Aorta (tissue), 5 donors: ENCODE data around the gene CHST11. TPM values are rescaled to one million over a fixed set of nuclear protein-coding genes. Genes with fewer than 3 reads are reported as not detected.

ENCODE experiments used
- ATAC-seq: fragments of 200-7000 bp; cut with Tn5 transposase; one replicate; pipeline ENCODE4 v1.9.1; 2022; ENCODE audit warnings: moderate library complexity; ENCODE audit not compliant: low FRiP score
- DNase-seq, 2 donors: peaks; one replicate each; pipeline ENCODE4 v3.0.0-alpha.2; 2020
- H3K27ac ChIP-seq, 2 donors: one replicate each; pipeline ENCODE4 v1.5.1; 2013; ENCODE audit warnings: low read length in 2 of 2, mild to moderate bottlenecking in 2 of 2, moderate library complexity in 2 of 2, control low read depth in 1 of 2, inconsistent platforms in 1 of 2, low read depth in 1 of 2
- H3K27me3 ChIP-seq, 2 donors: one replicate each; pipeline ENCODE4 v1.6.1; 2013; ENCODE audit warnings: control low read depth in 1 of 2, low read length in 1 of 2, mild to moderate bottlenecking in 1 of 2, moderate library complexity in 1 of 2; ENCODE audit not compliant: insufficient read depth in 2 of 2, control insufficient read depth in 1 of 2
- H3K36me3 ChIP-seq, 2 donors: one replicate each; pipeline ENCODE4 v1.6.1; 2013; ENCODE audit warnings: control low read depth in 1 of 2, low read length in 1 of 2, mild to moderate bottlenecking in 1 of 2; ENCODE audit not compliant: insufficient read depth in 2 of 2, control insufficient read depth in 1 of 2
- H3K4me1 ChIP-seq, 2 donors: one replicate each; pipeline ENCODE4 v1.6.1; 2013; ENCODE audit warnings: low read length in 2 of 2, control low read depth in 1 of 2, mild to moderate bottlenecking in 1 of 2, moderate library complexity in 1 of 2; ENCODE audit not compliant: insufficient read depth in 2 of 2, control insufficient read depth in 1 of 2
- H3K4me3 ChIP-seq, 2 donors: one replicate each; pipeline ENCODE4 v1.5.1; 2013; ENCODE audit warnings: low read length in 2 of 2, control low read depth in 1 of 2, mild to moderate bottlenecking in 1 of 2
- H3K9me3 ChIP-seq: one replicate; pipeline ENCODE4 v1.6.1; 2013; ENCODE audit warnings: mild to moderate bottlenecking, low read length; ENCODE audit not compliant: control insufficient read depth
- WGBS, 2 donors: extraction: QIAGEN DNeasy Blood & Tissue Kit; methylation state at CpG; one replicate each; pipeline ENCODE4 v1.1.7; 2013; 5-methylcytosine and 5-hydroxymethylcytosine counted together
- intact Hi-C, 2 donors: fragments of 100-400 bp; cut with DNase I; formaldehyde crosslinking; loops; one replicate each; pipeline versions ENCODE4 v1.14.2 to v1.15.0; 2022
- polyA plus RNA-seq, 2 donors: library from polyadenylated mRNA; stranded (reverse); fragments of 200-250 nt; gene quantifications; one replicate each; pipeline ENCODE4 v1.2.3, GENCODE V29; 2013
- total RNA-seq, 2 donors: library from RNA; stranded (reverse); fragmentation: NEBNext Ultra II Directional; extraction: Animal tissue kit (Norgen Biotek cat#: 25700); gene quantifications; one replicate each; pipeline ENCODE4 v1.2.1, GENCODE V29; 2021
- donor health status: healthy with polysubstance abuse.
- donor health status: Bipolar disorder and iron deficiency.
- donor health status: DM: no; HTN: no; CAD: no.
- donor health status: DM: no; HTN: no; CAD: no.
- donor health status: DM: yes; HTN: yes; CAD: no.

CHST11 gene
- total and polyA plus RNA-seq, 4 donors = 2.1 to 31.0 (median 15.7) TPM

DNA sequence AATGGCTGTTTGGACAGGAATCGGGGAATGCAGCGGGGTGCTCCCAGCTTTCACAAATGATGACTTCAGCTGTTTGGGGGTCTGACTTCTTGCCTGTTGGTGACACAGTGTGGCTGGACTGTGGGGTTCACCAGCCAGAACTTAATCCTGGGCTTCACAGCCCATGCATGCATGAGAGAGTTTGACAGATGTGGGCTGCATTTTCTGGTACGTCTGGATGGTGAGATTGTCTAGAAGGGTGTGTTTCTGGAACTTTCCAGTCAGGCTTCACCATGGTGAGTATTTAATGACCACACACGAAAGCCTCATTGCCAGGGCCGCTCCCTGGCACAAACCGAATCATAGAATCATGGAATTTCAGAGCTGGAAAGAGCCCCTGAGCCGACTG is 29.6 kb downstream of the CHST11 start:
- WGBS, 2 donors = 35 to 43% methylated on average over 7 of the region's 7 CpGs
- Histone ChIP-seq H3K27ac (peak overlapping the region in 1 of 2 donors; percentile 10), H3K36me3 (no peaks in the 10 kb centered on the region), H3K4me1 (peaks cover 0 to 4% of the 10 kb centered on the region in 2 donors), H3K27me3 (no peaks in the 10 kb centered on the region), H3K9me3 (no peaks in the 10 kb centered on the region), H3K4me3 (no peak overlapping the region)
- ATAC-seq (peak; percentile 9), DNase-seq (no peak)
- intact Hi-C loops = no loop called here

DNA sequence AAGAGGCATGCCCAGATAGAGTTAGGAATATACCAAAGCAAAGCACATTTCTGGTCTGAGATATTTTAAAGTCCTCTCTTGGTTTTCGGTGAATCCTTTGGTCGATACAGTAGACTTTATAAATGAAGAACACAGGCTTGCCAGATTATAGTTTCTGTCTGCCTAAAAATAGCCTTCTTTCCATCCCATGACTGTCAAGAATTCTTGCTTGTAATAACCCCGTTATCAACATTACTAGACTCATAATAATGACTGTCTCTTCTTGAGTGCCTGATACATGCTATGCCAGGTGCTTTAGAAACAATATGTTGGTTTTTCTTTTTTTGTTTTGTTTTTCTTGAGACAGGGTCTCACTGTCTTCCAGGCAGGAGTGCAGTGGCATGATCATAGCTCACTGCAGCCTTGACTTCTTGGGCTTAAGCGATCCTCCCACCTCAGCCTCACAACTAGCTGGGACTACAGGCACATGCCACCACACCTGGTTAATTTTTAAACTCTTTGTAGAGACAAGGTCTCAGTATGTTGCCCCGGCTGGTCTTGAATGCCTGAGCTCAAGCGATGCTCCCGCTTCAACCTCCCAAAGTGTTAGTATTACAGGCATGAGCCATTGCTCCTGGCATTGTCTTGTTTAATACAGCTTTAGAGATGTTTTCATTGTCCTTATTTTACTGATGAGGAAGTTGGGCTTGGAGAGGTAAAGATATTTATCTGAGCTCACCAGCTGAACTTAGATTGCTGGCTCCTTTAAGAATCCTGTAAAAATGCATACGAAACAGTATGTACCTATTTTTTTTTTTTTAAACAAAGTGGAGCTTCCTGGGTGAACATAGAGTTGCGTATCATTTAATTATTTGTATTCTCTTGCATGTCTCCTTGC is 30.4 kb downstream of the CHST11 start:
- Histone ChIP-seq H3K27me3 (no peaks in the 10 kb centered on the region), H3K27ac (no peak overlapping the region), H3K4me1 (peaks cover 0 to 4% of the 10 kb centered on the region in 2 donors), H3K9me3 (no peaks in the 10 kb centered on the region), H3K4me3 (no peak overlapping the region), H3K36me3 (no peaks in the 10 kb centered on the region)
- ATAC-seq (no peak), DNase-seq (no peak)
- intact Hi-C loops = no loop called here
- WGBS, 2 donors = 63 to 65% methylated on average over 9 of the region's 9 CpGs

DNA sequence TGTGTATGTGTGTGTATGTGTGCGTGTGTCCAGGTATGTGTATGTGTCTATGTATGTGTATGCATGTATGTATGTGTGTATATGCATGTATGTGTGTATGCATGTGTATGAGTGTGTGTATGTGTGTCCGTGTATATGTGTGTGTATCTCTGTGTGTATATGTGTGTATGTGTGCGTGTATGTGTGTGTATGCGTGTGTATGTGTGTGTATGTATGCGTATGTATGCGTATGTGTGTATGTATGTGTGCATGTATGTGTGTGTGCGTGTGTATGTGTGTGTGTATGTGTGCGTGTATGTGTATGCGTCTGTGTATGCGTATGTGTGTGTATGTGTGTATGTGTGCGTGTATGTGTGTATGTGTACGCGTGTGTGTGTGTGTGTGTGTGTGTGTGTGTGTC is 31.6 kb downstream of the CHST11 start:
- WGBS, 2 donors = 94% methylated on average over 13 of the region's 13 CpGs
- Histone ChIP-seq H3K4me1 (peaks cover 0 to 4% of the 10 kb centered on the region in 2 donors), H3K27ac (no peak overlapping the region), H3K36me3 (no peaks in the 10 kb centered on the region), H3K27me3 (no peaks in the 10 kb centered on the region), H3K9me3 (no peaks in the 10 kb centered on the region), H3K4me3 (no peak overlapping the region)
- ATAC-seq (peak; percentile 20), DNase-seq (no peak)
- intact Hi-C loops = no loop called here

DNA sequence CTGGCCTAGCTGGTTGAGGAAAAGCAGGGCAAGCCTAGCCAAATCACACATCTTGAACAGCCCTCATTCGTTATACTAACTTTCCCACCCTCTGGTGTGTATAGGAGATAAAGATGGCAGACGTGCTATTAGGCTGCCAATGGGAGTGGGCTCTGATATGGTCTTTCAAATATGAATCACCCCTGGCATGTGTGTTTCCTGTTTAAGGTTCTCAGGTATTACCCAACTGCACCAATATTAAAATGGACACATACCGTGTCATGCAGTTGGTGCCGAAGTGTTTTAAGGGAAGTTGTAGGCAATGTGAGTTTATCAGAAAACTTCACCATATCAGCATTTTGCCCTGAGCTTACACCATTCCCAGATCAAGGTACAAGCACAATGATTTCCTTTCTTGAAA is 33.4 kb downstream of the CHST11 start:
- Histone ChIP-seq H3K36me3 (no peaks in the 10 kb centered on the region), H3K4me1 (peaks cover 0 to 4% of the 10 kb centered on the region in 2 donors), H3K27me3 (no peaks in the 10 kb centered on the region), H3K9me3 (no peaks in the 10 kb centered on the region), H3K4me3 (no peak overlapping the region), H3K27ac (no peak overlapping the region)
- intact Hi-C loops = no loop called here
- DNase-seq (no peak), ATAC-seq (no peak)
- WGBS, 2 donors = 75 to 83% methylated on average over 4 of the region's 4 CpGs

DNA sequence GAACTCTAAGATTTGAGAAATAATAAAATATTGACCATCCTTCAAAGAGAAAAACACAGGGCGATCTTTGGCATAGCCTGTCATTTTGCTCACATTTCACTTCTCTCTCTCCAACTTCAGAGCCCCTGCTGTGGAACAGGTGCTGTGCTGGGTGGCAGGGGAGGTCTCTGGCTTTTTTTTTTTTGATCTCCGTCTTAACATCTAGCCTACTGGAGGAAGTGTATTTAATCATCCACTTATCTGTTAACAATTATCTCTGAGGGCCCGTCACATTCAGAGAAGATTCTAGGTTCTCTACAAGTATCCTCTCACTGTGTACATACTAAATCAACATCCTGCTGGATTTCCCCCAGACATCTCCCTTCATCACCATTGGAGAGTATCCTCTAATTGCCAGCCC is 34.1 kb downstream of the CHST11 start:
- WGBS, 2 donors = 87 to 96% methylated on average over 3 of the region's 3 CpGs
- Histone ChIP-seq H3K4me1 (peaks cover 0 to 4% of the 10 kb centered on the region in 2 donors), H3K27me3 (no peaks in the 10 kb centered on the region), H3K4me3 (no peak overlapping the region), H3K9me3 (no peaks in the 10 kb centered on the region), H3K36me3 (no peaks in the 10 kb centered on the region), H3K27ac (no peak overlapping the region)
- intact Hi-C loops = no loop called here
- ATAC-seq = no peak
- DNase-seq = no peak

DNA sequence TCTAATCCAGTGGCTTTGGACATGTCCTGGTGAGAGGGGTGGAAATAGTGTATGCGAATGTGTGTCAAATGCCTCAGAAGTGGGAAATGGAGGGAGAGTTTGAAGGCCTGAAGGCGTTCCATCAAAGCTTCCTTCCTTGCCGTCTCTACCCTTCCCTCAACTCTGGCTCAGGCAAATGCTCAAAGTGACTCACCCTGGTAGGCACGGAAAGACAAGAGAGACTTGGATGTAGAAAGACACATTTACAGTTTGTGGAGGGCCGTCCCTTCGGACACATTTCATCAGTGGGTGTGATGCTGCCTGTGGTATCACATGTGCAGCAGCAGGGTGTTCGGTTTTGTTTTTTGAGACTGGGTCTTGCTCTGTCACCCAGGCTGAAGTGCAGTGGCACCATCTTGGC is 36.7 kb downstream of the CHST11 start:
- WGBS, 2 donors = 89 to 90% methylated on average over 7 of the region's 7 CpGs
- intact Hi-C loops = no loop called here
- ATAC-seq (no peak), DNase-seq (no peak)
- H3K4me1 ChIP-seq = no peaks in the 10 kb centered on the region
- H3K27me3 ChIP-seq = no peaks in the 10 kb centered on the region
- no peaks in the 10 kb centered on the region for H3K36me3 ChIP-seq
- H3K27ac ChIP-seq = no peak overlapping the region
- H3K4me3 ChIP-seq = no peak overlapping the region
- H3K9me3 ChIP-seq = no peaks in the 10 kb centered on the region

DNA sequence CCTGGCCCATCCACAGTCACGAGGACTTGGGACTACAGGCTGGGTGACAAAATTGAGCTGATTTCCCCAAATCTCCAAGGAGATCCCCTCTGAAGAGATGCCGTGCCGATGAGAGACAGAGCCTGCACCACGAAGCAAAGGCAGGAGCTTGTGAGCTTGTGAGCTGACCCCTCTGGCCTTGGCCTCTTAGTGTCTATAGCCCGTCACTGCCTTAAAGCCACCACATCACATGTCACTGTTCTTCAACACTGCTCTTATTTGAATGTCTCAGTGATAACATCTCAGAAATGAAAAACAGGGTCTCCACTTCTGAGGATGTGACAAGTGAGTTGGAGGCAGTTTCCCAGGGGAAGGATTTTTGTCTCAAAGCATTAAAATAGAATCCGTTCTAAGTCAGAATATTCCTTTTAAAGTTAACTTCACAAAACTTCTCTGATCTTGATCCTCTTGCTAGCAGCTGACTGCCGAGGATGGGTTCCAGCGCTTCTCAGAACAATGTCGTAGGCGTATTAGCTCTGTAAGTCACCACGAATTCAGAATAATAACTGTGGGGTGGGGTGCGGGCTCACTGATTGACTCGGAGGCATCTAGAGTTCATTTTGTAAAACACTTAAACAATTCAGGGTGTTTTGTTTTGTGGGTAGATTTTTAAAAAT is 37.5 kb downstream of the CHST11 start:
- Histone ChIP-seq H3K27me3 (no peaks in the 10 kb centered on the region), H3K9me3 (no peaks in the 10 kb centered on the region), H3K4me3 (no peak overlapping the region), H3K36me3 (no peaks in the 10 kb centered on the region), H3K27ac (no peak overlapping the region), H3K4me1 (no peaks in the 10 kb centered on the region)
- no peak for DNase-seq
- WGBS, 2 donors = 47 to 63% methylated on average over 13 of the region's 13 CpGs
- ATAC-seq = peak; percentile 61
- intact Hi-C loops = no loop called here

DNA sequence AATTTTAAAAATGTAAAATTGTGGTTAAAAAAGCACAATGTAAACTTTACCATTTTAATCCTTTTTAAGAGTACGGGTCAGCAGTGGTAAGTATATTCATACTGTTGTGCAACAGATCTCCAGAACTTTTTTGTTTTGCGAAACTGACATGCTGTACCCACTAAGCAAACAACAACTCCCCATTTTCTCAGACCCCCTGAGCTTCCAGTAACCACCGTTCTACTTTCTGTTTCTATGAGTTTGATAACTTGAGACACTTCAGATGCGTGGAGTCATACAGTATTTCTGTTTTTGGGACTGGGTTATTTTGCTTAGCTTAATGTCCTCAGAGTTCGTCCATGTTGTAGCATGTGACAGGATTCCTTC is 38.0 kb downstream of the CHST11 start:
- Histone ChIP-seq H3K4me1 (no peaks in the 10 kb centered on the region), H3K9me3 (no peaks in the 10 kb centered on the region), H3K4me3 (peak overlapping the region in 1 of 2 donors; percentile 14), H3K27ac (no peak overlapping the region), H3K27me3 (no peaks in the 10 kb centered on the region), H3K36me3 (no peaks in the 10 kb centered on the region)
- peak; percentile 15 for ATAC-seq
- 45 to 63% methylated on average over 5 of the region's 5 CpGs for WGBS, 2 donors
- no peak for DNase-seq
- intact Hi-C loops = no loop called here

DNA sequence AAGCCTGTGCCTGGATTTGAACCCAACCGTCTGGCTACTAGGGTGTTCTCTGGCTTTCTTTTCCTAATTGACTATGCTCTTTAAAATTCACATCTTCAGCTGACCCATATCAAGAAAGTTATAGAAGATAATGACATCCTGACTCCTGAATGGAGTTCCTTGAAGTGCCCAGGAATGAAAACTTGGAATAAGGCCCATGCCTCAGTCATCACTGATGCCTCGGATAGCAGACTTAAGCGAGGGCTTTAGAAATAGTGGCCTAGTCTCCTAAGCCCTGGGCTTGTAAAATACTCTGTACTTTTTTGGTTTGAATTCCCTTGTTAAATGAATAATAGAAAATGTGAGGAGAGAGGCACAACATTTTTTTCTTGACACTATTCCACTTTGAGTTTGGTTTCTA is 39.0 kb downstream of the CHST11 start:
- intact Hi-C loops = no loop called here
- Histone ChIP-seq H3K9me3 (no peaks in the 10 kb centered on the region), H3K27ac (no peak overlapping the region), H3K4me3 (no peak overlapping the region), H3K27me3 (no peaks in the 10 kb centered on the region), H3K4me1 (no peaks in the 10 kb centered on the region), H3K36me3 (no peaks in the 10 kb centered on the region)
- WGBS, 2 donors = 35 to 37% methylated on average over 3 of the region's 3 CpGs
- DNase-seq (no peak), ATAC-seq (no peak)
